NCI-H2171 treated with DMSO at 0.1 percent for 48 hours (cell line): Measurements from ENCODE around the gene XRCC3.
"Not testable (repeated sequence)": the region's sequence is repeated elsewhere in the genome, so short reads cannot be mapped to it uniquely, and the experiment has no call there.

ENCODE experiments used
- DNase-seq: peaks from one replicate; lab custom pipeline; 2025; lab: John Stamatoyannopoulos, UW

XRCC3 gene

DNA sequence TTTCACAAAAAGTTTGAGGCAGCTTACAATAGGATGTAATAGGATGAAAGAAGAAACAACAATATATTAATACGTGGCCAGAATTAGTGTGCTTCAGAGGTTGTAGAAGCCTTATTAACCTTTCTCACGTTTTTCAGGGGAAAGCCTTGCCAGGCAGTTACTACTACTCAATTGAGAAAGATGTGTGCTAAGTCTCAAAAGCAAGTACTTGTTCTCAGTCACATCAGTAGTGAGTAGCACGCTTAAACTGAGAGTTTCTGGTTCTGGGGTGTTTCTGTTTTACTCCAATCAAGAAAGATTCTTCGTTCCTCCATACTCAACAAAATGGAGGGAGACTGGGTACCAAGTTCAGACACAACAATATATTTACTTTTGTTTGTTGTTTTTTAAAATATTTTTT is 47.6 kb downstream of the XRCC3 start:
- DNase-seq = no peak

GRCh38 chr14:103663506-103663905 is 51.7 kb downstream of the XRCC3 start:
- no peak for DNase-seq

GRCh38 chr14:103662591-103662990 is 52.7 kb downstream of the XRCC3 start:
- no peak for DNase-seq

DNA sequence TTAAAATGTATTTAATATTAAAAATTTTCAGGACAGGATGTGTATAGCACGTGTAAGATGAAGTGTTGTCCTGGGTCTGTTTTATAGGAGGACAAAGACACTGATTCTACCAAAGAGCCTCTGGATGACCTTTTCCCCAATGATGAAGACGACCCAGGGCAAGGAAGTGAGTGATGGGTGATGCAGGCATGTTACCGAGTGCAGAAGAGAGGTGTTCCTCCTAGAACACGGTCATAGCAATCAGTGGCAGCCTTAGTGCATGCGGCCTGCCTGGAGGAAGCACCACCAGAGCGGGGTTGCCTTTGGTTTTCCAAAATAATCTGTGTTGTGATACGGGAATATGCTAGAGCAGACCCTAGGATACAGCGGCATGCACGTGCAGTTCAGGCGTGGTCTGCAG is 53.2 kb downstream of the XRCC3 start:
- DNase-seq = no peak

GRCh38 chr14:103659631-103660030 is 55.6 kb downstream of the XRCC3 start:
- no peak for DNase-seq

DNA sequence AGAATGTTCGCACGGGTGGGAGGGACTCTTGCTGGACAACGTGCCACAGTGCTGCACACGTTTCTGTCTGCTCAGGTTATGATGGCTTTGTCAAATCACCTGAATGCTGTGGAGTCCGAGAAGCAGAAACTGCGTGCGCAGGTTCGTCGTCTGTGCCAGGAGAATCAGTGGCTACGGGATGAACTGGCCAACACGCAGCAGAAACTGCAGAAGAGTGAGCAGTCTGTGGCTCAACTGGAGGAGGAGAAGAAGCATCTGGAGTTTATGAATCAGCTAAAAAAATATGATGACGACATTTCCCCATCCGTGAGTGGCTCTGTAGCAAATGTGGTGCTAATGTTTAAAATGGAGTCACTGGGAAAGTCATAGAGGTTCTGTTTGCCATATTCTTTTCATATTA is 57.8 kb downstream of the XRCC3 start:
- no peak for DNase-seq

GRCh38 chr14:103656756-103657133 is 58.5 kb downstream of the XRCC3 start:
- no peak for DNase-seq

DNA sequence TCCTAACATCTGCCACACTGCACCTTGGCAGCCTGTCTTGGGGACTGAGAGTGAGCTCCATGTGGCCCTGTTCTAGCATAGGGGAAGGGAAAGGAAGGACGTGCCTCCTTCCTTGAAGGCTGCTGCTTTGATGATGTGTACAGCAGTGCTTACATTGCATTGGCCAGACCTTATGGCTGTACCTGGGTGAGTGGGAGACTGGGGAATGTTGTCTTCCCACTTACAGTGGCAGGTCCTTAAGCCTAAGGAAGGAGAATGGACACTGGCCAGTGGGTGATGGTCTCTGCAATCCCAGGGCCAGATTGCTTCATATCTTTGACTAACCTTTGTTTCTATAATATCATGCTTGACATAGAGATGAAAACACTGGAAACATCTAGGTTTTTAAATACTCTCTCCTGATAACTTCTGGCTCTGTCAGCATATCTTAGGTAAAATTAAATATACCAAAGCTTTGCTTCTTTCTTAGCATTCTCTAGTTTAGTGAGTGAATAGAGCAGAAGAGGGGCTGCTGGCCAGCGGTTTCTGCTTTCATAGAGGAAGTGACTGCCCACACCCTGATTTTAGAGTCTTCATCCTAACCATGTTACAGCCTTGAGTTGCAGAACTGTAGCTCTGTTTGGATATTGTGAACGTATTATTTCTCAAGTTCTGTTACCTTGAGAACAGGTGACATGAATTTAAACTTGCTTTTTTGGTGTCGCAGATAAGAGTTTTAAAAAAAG is 59.1 kb downstream of the XRCC3 start:
- DNase-seq = no peak

GRCh38 chr14:103654619-103655018 is 60.6 kb downstream of the XRCC3 start:
- DNase-seq = no peak

DNA sequence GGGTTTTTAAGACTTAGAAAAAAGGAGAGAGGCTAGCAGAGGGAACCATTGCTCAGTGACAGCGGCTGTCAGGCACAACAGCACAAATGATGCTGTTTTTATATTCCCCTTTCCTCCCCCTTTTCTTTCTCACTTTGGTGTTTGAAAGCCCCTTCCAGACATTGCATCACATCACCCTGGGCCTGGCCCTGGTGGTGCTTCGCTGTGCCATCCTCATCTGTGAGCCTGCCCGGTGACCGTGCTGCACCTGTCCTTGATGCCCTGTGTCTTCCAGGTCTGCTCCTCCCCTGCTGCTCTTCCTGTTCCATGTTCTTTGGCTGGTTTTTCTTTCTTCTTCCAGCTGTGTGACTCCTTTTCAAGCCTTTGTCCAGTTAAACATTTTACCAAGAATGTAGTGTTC is 61.4 kb downstream of the XRCC3 start:
- DNase-seq = no peak

DNA sequence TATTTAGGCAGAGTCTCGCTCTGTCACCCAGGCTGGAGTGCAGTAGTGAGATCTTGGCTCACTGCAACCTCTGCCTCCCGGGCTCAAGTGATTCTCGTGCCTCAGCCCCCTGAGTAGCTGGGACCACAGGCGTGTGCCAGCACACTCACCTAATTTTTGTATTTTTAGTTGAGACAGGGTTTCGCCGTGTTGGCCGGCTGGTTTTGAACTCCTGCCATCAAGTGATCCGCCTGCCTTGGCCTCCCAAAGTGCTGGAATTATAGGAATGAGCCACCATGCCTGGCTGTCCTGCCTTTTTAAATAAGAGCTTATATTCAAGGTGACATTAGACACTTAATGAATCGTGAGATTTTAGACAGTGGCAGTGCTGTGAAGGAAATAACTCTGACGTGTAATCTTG is 61.9 kb downstream of the XRCC3 start:
- not testable (repeated sequence) for DNase-seq

DNA sequence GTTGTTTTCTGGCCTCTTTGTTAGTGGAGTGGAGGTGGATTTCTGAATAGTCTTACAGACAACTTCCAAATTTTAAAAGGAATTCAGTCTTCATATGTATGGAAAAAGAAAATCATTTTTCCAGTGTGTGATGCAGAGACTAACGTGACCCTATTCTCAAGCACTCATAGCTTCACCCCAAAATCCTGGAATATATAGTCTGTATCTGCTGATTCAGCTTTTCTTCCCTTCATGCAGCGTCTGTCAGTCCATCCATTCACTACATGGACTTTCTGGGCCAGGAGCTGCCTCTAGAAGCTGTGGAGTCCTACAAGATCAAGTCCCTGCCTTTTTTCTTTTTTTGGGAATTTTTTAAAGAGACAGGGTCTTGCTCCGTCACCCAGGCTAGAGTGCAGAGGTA is 62.4 kb downstream of the XRCC3 start:
- DNase-seq = no peak

DNA sequence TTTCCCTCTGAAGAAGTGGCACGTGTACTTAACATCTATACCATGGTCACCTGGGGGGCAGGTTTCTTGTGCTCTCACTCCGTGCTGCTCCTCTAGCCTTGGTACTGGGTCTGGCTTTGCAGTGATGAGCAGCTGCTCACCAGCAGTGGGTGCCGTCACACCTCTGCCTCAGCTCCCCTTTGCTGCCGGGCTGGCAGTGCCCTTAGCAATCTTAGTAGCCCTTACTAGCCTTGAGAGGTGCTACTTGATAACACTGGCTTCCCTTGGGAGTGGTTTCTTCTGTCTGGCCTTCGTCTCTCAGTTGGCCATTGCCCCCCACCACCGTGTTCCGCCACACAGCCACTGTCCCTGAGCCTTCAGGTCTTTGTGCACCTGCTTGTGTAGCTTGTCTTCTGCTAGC is 63.7 kb downstream of the XRCC3 start:
- no peak for DNase-seq

DNA sequence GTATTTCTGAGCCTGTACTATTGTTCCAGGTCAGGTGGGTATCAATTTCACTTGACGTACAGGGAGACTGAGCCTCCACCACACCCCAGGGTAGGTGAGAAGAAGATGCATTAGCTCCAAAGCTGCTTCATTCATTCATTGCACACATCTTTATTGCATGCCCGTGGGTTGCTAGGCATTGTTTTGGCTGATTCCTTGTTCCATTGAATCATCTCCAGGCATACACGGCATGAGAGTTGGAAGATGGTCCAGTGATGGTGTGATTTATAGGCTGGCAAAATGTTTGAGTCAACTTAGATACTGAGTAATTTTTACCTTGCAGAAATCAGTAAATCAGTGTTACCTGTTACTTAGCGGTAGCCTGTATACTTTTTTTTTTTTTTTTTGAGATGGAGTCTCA is 65.0 kb downstream of the XRCC3 start:
- no peak for DNase-seq

DNA sequence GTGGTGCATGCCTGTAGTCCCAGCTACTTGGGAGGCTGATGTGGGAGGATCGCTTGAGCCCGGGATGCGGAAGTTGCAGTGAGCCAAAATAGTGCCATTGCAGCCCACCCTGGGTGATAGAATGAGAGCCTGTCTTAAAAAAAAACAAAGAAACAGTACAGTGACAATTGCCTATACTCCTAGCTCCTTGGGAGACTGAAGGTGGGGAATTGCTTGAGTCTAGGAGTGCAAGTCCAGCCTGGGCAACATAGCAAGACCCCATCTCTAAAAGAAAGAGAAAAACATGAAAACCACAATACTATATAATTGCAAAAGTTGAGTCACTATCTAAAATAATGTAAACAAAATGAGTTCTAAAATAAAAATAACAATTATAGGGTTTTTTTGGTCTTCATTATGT is 66.2 kb downstream of the XRCC3 start:
- no peak for DNase-seq
